Adrenal gland (tissue), 5 donors: ENCODE data around the gene METTL16.
"Not testable (repeated sequence)": the region's sequence is repeated elsewhere in the genome, so short reads cannot be mapped to it uniquely, and the experiment has no call there.

Experiments
- POLR2A ChIP-seq, 2 donors: fragments of 450-650 bp; IDR thresholded peaks; one replicate each; pipeline ENCODE4 v1.6.1; 2017; ENCODE audit warnings: antibody characterized with exemption in 2 of 2, mild to moderate bottlenecking in 2 of 2, moderate library complexity in 1 of 2
- TF ChIP-seq, protein P1 (sequence below), 6 experiments: fragments of 450-650 bp in 4 of 6; fragments of 200-600 bp in 2 of 6; sonication (generic) in 1 of 6; IDR thresholded peaks; 1 replicate in 5 of 6; 2 replicates in 1 of 6; pipeline versions ENCODE4 v1.5.1 to v1.8.0; 2016 to 2021; ENCODE audit warnings: antibody characterized with exemption in 6 of 6, mild to moderate bottlenecking in 2 of 6, moderate library complexity in 1 of 6
- donor health status: DM: no; HTN: no; CAD: no.

GRCh38 chr17:2489286-2489685, 22.4 kb downstream of the METTL16 start:
- TF ChIP-seq, protein P1, sequence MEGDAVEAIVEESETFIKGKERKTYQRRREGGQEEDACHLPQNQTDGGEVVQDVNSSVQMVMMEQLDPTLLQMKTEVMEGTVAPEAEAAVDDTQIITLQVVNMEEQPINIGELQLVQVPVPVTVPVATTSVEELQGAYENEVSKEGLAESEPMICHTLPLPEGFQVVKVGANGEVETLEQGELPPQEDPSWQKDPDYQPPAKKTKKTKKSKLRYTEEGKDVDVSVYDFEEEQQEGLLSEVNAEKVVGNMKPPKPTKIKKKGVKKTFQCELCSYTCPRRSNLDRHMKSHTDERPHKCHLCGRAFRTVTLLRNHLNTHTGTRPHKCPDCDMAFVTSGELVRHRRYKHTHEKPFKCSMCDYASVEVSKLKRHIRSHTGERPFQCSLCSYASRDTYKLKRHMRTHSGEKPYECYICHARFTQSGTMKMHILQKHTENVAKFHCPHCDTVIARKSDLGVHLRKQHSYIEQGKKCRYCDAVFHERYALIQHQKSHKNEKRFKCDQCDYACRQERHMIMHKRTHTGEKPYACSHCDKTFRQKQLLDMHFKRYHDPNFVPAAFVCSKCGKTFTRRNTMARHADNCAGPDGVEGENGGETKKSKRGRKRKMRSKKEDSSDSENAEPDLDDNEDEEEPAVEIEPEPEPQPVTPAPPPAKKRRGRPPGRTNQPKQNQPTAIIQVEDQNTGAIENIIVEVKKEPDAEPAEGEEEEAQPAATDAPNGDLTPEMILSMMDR (IDR thresholded peaks at IDR 0.05): not testable (repeated sequence)
- not testable (repeated sequence) for TF ChIP-seq POLR2A (IDR thresholded peaks at IDR 0.05)
